ENCODE data around the gene TUBB2B. TPM values are rescaled to one million over a fixed set of nuclear protein-coding genes. Genes with fewer than 3 reads are reported as not detected.

TUBB2B gene
- total and polyA plus RNA-seq, 9 of the 15 experiments (the other 6 are each of a cell fraction or from before 2014, with no cell fraction given): 0.11 to 9.7 (median 4.6) TPM

DNA sequence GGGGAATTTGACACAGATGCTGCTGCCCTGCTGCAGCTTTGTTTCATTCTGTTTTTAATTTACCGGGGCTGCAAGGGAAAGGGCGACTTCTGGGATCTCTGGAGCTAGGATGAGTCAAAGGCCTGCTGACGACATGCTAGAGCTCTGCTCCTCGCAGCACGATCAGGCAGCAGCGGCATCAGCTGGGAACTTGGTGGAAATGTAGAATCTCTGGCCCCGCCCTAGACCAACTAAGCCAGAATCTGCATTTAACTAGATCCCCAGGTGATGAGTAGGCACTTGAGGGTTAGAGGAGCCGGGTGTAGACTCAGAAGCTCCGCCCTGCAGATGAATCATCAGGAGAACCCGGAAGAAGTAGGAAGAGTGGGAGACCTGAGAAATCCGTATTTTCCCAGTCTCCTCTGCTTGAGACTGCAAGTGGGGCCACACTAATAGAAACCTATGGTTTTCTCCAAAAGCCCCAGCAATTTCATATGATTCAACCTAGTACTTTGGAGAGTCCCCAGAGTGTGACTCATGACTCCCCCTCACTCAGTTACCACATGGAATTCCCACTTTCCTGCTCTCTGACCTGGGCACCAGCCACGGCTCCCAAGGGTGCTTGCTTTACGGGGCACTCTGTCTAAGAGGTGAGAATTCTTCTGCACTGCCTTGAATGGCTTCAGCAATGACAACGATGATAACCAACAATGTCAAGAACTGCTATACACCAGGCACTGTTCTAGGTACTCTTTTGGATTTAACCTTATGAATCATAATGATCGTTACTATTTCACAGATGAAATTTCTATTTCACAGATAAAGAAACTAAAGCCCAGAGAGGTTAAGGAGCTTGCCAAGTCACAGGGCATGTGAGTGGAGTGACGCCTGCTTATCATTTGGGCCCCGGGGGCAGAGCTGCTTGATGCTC, 18.1 kb downstream of the TUBB2B start (continued):
- TF ChIP-seq, protein P1, sequence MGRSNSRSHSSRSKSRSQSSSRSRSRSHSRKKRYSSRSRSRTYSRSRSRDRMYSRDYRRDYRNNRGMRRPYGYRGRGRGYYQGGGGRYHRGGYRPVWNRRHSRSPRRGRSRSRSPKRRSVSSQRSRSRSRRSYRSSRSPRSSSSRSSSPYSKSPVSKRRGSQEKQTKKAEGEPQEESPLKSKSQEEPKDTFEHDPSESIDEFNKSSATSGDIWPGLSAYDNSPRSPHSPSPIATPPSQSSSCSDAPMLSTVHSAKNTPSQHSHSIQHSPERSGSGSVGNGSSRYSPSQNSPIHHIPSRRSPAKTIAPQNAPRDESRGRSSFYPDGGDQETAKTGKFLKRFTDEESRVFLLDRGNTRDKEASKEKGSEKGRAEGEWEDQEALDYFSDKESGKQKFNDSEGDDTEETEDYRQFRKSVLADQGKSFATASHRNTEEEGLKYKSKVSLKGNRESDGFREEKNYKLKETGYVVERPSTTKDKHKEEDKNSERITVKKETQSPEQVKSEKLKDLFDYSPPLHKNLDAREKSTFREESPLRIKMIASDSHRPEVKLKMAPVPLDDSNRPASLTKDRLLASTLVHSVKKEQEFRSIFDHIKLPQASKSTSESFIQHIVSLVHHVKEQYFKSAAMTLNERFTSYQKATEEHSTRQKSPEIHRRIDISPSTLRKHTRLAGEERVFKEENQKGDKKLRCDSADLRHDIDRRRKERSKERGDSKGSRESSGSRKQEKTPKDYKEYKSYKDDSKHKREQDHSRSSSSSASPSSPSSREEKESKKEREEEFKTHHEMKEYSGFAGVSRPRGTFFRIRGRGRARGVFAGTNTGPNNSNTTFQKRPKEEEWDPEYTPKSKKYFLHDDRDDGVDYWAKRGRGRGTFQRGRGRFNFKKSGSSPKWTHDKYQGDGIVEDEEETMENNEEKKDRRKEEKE (IDR thresholded peaks at IDR 0.05; ENCODE audit: borderline replicate concordance in 1 of 2, control insufficient read depth in 1 of 2, low read depth in 2 of 2, low read length in 1 of 2): no peak
- peak; percentile 81 for TF ChIP-seq NFE2 (IDR thresholded peaks at IDR 0.05; ENCODE audit: low read depth)
- TF ChIP-seq ADNP (tag; IDR thresholded peaks at IDR 0.05): no peak
- no peak for TF ChIP-seq TAF15 (IDR thresholded peaks at IDR 0.05; ENCODE audit: low read depth, low read length)
- TF ChIP-seq DMBX1 (CRISPR knock-in tag; IDR thresholded peaks at IDR 0.05; ENCODE audit: borderline replicate concordance): peak; percentile 67; the same call in 1 of the 2 replicates
- no peak for TF ChIP-seq ZNF586 (CRISPR knock-in tag; conservative IDR thresholded peaks at IDR 0.05)
- TF ChIP-seq ZNF592 (IDR thresholded peaks at IDR 0.05): peak; percentile 75
- no peak for TF ChIP-seq BRD4 (IDR thresholded peaks at IDR 0.05)
- no peak for TF ChIP-seq ZNF184 (CRISPR knock-in tag; IDR thresholded peaks at IDR 0.05)
- TF ChIP-seq, protein P2, sequence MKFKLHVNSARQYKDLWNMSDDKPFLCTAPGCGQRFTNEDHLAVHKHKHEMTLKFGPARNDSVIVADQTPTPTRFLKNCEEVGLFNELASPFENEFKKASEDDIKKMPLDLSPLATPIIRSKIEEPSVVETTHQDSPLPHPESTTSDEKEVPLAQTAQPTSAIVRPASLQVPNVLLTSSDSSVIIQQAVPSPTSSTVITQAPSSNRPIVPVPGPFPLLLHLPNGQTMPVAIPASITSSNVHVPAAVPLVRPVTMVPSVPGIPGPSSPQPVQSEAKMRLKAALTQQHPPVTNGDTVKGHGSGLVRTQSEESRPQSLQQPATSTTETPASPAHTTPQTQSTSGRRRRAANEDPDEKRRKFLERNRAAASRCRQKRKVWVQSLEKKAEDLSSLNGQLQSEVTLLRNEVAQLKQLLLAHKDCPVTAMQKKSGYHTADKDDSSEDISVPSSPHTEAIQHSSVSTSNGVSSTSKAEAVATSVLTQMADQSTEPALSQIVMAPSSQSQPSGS (CRISPR knock-in tag; IDR thresholded peaks at IDR 0.05): no peak
- no peak for TF ChIP-seq ZNF239 (CRISPR knock-in tag; IDR thresholded peaks at IDR 0.05)
- no peak for TF ChIP-seq RNF219 (CRISPR knock-in tag; IDR thresholded peaks at IDR 0.05)
- no peak for TF ChIP-seq RBM39 (optimal IDR thresholded peaks at IDR 0.05; ENCODE audit: low read depth, low read length)
- TF ChIP-seq ZNF384 (IDR thresholded peaks at IDR 0.05; ENCODE audit: low read depth, low read length): peak; percentile 48; the same call in 1 of the 2 replicates
- TF ChIP-seq ZNF282 (CRISPR knock-in tag; IDR thresholded peaks at IDR 0.05): no peak
- TF ChIP-seq ZNF668 (CRISPR knock-in tag; IDR thresholded peaks at IDR 0.05): 0 out of 2 replicates have a peak, but pooled peaks have one; percentile 5
